GM18520 (cell line): Measurements from ENCODE around the gene ASCL2.
"Not testable (repeated sequence)": the region's sequence is repeated elsewhere in the genome, so short reads cannot be mapped to it uniquely, and the experiment has no call there.

Experiments used
- ATAC-seq: cut with Tn5 transposase; IDR thresholded peaks from one replicate; pipeline ENCODE4 v1.9.1; 2021; ENCODE audit not compliant: unreplicated experiment

Gene ASCL2

DNA sequence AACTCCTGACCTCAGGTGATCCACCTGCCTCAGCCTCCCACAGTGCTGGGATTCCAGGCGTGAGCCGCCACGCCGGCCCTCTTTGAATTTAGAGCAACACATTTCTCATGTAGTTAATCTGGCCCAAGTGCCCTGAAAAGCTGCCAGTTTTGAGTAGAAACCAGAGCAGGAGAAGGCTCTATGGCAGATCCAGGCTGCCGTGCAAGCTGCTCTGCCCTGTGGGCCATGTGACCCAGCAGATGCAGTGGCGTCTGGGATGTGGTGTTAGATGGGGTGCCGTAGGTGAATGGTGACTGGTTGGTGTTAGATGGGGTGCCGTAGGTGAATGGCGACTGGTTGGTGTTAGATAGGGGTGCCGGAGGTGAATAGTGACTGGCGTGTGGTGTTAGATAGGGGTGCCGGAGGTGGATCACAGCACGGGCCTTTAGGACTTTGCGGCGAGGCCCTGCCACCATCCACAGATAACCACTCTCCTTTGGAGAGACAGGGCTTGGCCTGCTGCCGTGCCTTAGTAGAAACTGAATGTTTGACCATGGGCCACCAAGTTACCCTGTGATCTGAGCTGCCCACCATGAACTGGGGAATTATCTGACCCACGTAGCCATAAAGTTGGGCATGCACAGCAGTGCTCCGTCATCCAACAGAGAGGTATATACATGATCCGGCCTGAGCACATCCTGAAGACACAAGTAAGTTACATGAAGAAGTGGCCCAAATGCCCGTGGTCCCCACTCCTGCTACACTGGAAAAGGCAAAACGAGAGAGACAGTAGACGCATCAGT lies 32.7 kb downstream of the ASCL2 start:
- ATAC-seq = no peak

DNA sequence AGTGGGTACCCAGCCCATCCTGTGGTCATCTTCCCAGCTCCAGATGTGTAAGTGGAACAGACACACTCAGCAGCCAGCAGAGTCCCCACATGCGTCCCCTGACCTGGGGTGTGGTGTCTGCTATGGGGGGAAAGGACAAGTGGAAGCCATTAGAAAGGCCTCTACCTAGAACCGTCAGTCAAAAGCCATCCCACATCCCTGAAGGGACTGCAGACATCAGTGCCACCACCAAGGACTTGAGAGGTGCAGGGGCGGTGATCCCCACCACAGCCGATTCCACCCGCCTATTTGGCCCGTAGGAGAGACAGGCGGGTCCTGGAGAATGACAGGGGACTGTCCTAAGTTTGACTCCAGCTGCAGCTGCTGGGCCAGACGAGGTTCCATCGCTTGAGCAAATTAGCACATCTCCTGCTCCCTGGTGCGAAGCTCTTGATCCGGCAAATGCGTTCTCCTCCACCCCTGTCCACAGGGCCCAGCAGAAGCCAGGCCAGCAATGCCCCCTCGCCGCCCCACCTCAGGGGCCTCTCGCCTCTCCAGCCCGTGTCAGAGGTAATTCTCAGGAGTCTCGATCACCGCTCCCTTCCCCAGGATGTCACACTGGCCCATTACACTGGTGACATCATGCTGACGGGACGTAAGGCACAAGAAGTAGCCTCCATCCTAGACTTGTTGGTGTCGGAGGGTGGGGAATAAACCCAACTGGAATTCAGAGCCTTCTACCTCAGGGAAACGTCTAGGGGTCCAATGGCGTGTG lies 33.8 kb downstream of the ASCL2 start:
- ATAC-seq = not testable (repeated sequence)

DNA sequence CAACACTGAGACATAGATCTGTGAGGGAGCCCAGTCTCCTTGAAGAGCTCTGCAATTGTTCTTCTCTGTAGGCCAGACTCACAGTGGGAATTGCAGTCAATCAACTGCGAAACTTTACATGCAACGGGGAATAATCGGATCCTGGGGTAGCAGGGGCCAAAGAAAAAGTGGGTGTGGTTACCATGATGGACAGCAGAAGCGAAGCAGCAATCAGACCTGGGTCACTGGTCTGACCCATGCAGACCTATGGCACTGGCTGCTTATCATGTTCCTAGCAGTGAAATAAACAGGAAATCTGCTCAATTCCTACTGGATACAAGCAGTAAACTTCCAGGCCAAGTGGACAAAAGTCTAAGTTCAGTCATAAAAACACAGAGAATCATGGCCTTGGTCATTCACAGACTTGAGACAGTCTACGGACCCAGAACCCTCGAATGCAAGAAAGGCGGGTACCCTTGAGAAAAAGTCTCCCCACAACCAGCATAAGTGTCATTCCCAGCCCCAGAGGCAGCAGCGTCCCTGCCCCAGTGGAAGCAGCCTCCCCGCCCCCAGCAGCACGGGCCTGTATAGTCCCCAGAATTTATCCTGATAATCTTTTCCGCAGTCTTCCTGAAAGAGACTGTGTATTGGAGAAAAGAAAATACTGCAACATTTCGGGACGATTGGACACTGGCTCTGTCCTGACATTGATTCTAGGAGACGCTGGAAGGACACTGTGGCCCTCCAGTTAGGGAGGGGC lies 34.6 kb downstream of the ASCL2 start:
- no peak for ATAC-seq

DNA sequence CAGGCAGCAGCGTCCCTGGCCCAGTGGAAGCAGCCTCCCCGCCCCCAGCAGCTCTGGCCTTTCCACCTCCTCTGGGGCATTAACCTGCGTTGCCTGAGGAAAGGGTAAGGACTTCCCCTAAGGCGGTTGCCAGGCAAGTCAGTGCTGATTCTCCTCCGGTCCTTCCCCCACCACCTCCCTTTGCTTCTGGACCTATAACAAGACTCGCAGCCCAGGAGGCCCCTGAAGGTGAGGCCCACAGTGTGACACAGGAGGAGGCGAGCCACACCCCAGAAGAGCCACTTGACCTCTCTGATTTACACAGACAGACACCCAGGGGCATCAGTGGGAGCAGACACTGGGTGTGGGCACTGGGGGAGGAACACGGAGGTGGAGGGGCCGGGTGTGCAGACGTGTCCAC lies 35.4 kb downstream of the ASCL2 start:
- ATAC-seq = no peak

DNA sequence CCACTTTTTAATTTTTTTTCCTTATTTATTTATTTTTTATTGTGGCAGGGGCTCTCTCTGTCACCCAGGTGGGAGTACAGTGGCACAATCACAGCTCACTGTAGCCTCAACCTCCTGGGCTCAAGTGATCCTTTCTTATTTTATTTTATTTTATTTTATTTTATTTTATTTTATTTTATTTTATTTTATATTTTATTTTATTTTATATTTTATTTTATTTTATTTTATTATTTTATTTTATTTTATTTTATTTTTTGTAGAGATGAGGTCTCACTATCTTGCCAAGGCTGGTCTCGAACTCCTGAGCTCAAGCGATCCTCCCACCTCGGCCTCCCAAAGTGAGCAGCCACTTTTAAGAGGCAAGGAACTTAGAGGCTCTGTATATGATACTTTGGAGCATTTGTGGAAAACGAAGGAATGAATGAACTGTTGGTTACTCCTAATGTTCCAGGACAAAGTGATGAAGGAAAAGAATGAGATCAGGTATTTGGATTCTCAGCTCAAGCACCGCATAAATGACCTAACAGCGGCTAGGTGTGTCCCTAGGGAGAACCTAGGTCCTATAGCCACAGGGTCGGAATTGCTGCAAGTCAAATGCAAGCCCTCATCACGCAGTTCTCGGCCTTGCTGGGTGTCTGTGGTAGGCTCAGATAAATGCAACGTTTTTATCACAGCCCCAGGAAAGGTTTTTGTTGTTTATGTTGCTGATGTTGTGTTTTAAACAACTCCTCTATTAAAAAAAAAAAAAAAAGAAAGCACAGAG lies 36.5 kb downstream of the ASCL2 start:
- no peak for ATAC-seq

DNA sequence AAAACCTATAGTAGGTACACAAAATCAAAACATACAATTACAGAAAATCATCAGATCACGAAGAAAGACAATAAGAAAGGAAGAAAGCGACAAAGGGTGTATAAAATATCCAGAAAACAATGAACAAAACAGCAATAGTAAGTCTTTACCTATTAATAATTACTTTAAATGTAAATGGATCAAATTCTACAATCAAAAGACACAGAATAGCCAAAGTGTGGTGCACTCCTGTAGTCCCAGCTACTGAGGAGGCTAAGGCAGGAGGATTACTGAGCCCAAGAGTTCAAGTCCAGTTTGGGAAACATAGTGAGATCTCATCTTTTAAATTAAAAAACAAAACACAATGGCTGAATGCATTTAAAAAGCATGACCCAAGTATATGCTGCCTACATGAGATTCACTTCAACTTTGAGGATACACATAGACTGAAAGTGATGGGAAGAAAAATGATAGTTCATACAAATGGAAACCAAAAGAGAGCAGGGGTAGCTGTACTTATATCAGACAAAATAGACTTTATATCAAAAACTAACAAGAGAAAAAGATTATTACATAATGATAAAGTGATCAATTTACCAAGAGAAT lies 40.6 kb downstream of the ASCL2 start:
- no peak for ATAC-seq

DNA sequence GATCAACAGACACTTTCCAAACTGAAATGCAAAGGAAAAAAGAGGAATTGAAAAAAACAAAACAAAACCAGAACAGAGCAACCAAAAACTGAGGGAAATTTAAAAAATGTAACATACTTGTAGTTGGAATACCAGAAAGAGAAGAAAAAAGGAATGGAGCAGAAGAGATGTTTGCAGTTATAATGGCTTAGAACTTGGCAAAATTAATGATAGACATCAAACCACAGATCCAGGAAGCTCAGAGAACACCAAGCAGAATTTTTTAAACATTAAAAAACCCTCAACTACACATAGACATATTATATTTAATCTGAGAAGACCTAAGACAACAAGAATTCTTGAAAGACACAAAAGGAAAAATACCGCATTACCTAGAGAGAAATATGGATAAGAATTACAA lies 46.1 kb downstream of the ASCL2 start:
- no peak for ATAC-seq

DNA sequence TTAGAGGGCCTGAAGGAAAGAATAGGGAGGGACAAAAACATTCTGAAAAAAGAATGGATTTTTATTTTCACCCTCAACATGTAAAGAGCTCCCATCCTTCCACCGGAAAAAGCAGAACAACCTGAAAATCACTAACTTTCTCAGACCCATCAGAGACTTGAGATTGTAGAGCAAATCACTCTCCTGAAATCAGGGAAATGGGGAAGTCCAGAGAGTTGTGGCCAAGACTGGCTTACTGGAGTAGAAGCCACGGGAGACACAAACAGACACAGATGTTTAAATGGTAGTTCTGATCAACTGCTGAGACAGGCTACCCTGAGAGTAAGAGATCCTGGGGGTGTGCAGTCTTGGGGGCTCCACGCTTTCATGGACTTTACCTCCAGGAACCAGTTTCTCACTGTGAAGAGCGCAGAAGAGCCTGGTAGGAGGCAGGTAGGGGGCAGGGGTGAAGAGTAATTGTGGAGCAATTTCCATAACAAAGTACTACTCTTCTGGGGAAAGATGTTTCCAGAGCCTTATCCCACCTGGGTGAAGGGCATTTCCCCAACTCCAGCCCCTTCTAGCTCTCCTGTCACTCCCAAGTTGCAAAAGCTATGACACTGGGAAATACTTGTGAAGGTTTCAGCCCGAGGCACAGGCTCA lies 47.1 kb downstream of the ASCL2 start:
- ATAC-seq = no peak

DNA sequence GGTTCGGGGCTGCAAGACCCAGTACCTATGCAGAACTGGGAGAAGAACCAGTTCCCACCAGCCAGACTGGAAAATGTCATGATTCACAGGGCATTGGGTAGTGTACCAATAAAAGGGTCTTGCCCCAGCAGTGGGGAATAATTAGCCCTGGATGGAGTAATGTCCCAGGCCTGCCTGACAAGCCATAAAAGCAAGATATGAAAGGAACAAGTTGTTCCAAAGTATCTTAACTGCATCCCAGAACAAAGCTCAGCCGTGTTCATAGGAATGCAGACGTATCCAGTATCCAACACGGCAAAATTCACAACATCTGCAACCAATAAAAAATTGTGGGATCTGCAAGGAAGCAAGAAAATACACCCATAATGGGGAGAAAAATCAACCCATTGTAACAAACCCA lies 47.9 kb downstream of the ASCL2 start:
- ATAC-seq = no peak

DNA sequence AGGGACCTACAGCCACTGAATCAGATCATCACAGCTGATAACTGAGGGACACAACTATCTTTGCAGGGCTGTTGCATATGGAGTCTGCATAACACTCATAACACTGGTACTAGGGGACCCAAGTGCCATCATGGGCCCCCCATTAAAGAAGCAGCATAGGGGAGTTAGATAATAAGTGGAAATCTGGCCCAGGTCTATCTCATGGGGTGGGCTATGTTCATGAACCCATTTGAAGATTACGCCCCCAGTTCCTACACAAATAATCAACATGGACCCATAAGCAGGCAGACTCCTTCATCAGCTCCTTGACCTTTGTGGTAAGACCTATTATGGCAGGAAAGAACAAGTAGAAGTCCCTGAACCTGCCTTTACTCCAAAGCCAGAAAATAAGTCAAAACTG lies 48.8 kb downstream of the ASCL2 start:
- ATAC-seq = no peak

DNA sequence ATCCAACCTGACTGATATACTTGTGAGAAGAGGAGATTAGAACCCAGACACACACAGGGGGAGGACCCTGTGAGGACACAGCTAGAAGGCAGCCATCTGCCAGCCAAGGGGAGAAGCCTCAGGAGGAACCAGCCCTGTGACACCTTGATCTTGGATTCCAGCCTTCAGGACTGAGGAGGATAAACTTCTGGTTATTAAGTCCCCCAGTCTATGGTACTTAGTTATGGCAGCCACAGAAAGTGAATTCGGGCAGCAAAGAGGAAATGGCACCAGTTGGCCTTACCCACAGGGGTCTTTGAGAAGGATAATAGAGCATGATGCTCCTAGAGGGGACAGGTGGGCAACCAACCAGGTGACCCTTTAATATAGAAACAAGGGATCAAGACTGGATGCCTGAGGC lies 49.4 kb downstream of the ASCL2 start:
- no peak for ATAC-seq

DNA sequence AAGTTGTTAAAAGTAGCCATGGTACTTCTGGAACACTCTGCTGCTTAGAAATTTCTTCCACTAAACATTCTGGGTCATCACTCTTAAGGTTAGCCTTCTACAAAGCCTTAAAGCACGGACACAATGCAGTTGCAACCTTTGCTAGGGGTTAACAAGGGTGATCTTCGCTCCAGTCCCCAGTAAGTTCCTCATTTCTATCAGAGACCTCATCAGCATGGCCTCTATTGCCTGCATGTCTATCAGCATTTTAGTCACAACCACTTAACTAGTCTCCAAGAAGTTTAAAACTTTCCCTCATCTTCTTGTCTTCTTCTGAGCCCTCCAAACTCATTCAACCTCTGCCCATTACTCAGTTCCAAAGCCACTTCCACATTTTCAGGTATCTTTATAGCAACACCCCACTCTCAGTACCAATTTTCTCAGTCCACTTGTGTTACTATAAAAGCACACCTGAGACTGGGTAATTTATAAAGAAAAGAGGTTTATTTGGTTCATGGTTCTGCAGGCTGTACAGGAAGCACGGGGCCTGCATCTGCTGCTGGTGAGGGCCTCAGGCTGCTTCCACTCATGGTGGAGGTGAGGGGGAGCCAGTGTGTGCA lies 50.1 kb downstream of the ASCL2 start:
- no peak for ATAC-seq

DNA sequence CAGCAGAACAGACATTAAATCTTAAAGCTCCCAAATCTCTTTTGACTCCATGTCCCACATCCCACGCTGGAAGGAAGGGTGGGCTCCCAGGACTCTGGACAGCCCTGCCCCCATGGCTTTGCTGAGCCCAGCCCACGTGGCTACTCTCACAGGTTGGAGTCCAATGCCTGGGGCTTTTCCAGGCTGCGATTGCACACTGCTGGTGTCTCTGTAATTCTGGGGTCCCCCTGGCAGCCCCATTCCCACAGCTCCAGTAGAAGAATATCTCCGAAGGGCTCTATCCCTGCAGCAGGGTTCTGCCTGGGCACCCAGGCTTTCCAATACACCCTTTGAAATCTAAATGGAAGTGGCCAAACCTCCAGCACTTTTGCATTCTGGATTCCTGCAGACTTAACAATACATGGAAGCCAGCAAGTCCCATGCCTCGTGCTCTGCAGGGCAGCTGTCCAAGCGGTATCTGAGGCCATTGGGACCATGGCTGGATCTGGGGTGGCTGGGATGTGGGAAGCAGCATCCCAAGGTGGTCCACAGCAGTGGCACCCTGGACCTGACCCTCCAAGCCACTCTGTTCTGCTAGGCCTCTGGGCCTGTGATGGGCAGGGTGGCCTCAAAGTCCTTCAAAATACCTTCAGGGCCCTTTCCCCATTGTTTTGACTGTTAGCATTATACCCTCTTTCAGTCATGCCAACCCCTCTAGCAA lies 50.9 kb downstream of the ASCL2 start:
- no peak for ATAC-seq
